ENCODE measurements around the gene S100A9. TPM values are rescaled to one million over a fixed set of nuclear protein-coding genes. Genes with fewer than 3 reads are reported as not detected.

S100A9 gene
- total RNA-seq, 1 experiment from 2014 or later = 0.44 TPM

DNA sequence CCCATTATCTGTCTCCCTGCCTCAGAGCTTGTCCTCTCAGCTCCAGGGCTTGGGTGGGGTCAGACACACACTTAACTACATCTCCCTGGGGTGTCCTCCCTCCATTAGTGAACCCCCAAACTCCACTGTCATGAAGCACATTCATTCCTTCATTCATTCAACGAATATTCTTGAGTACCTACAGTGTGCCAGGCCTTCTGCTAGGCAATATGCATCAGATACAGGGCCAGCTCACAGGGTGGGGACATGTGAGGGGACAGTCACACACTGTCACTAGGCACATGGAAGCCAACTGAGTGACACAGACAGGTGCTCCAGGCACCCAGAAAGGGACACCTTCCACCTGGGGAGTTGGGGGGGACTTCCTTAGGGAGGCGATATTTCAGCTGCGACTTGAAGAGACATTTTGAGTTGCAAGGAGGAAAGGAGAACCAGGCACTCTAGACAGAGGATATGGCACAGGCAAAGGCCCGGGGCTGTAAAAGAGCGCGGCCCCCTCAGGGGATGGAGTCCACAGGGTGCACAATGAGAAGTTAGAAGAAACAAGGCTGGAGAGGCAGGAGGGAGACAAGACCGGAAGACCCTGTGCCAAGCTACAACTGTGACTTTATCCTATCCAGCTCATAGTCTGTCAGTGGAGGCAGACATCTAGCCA, 41.9 kb downstream of the S100A9 start:
- Histone ChIP-seq H3K27me3 (ENCODE audit: control insufficient read depth, insufficient read depth, low read length) (peaks cover 18% of the 10 kb centered on the region), H3K36me3 (ENCODE audit: control insufficient read depth, insufficient read depth, low read length) (no peaks in the 10 kb centered on the region), H3K4me1 (ENCODE audit: control insufficient read depth, insufficient read depth, low read length) (no peaks in the 10 kb centered on the region), H3K4me3 (ENCODE audit: low read depth in 2 of 2, low read length in 2 of 2) (no peak overlapping the region), H3K27ac (ENCODE audit: low read length) (no peak overlapping the region), H3K9me3 (ENCODE audit: control insufficient read depth, insufficient read depth, low read depth, low read length) (no peaks in the 10 kb centered on the region)
- intact Hi-C loops (cut with micrococcal nuclease; ENCODE audit: unreplicated experiment) (loop anchor here (10.0 kb wide), 1 partner anchor 95 kb away; no protein-coding TSS in a partner anchor), in situ Hi-C loops (cut with HindIII; ENCODE audit: low pct_unique_long_range_greater_than_20kb, low sequenced_read_pairs) (no loop called here)
- BruUV-seq (replicated peaks) = no TSS peak
- TF ChIP-seq CTCF (IDR thresholded peaks at IDR 0.05) (no peak), SIN3A (IDR thresholded peaks at IDR 0.05; ENCODE audit: borderline replicate concordance, insufficient read depth, low read depth, low read length) (no peak), POLR2AphosphoS5 (IDR thresholded peaks at IDR 0.05; ENCODE audit: low read depth, low read length) (no peak), TCF7L2 (IDR thresholded peaks at IDR 0.05; ENCODE audit: low read depth, low read length) (no peak)
- TF ChIP-seq, protein P1, sequence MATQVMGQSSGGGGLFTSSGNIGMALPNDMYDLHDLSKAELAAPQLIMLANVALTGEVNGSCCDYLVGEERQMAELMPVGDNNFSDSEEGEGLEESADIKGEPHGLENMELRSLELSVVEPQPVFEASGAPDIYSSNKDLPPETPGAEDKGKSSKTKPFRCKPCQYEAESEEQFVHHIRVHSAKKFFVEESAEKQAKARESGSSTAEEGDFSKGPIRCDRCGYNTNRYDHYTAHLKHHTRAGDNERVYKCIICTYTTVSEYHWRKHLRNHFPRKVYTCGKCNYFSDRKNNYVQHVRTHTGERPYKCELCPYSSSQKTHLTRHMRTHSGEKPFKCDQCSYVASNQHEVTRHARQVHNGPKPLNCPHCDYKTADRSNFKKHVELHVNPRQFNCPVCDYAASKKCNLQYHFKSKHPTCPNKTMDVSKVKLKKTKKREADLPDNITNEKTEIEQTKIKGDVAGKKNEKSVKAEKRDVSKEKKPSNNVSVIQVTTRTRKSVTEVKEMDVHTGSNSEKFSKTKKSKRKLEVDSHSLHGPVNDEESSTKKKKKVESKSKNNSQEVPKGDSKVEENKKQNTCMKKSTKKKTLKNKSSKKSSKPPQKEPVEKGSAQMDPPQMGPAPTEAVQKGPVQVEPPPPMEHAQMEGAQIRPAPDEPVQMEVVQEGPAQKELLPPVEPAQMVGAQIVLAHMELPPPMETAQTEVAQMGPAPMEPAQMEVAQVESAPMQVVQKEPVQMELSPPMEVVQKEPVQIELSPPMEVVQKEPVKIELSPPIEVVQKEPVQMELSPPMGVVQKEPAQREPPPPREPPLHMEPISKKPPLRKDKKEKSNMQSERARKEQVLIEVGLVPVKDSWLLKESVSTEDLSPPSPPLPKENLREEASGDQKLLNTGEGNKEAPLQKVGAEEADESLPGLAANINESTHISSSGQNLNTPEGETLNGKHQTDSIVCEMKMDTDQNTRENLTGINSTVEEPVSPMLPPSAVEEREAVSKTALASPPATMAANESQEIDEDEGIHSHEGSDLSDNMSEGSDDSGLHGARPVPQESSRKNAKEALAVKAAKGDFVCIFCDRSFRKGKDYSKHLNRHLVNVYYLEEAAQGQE (IDR thresholded peaks at IDR 0.05; ENCODE audit: insufficient read depth in 1 of 2, low read depth in 2 of 2, low read length in 1 of 2) = no peak
- POLR2A ChIA-PET = no interaction called here
- CTCF ChIA-PET = interaction anchor here (1.3 kb wide), 1 partner anchor 96 kb away, joined by 4 read pairs; no protein-coding TSS in a partner anchor
- no peak for DNase-seq (ENCODE audit: low read depth, low spot score)
- ATAC-seq = no peak

- CTCF ChIA-PET = interaction anchor here (1.3 kb wide), 1 partner anchor 95 kb away, joined by 4 read pairs; no protein-coding TSS in a partner anchor
- Histone ChIP-seq H3K4me3 (ENCODE audit: low read depth in 2 of 2, low read length in 2 of 2) (no peak overlapping the region), H3K4me1 (ENCODE audit: control insufficient read depth, insufficient read depth, low read length) (no peaks in the 10 kb centered on the region), H3K27ac (ENCODE audit: low read length) (no peak overlapping the region), H3K27me3 (ENCODE audit: control insufficient read depth, insufficient read depth, low read length) (peaks cover 18% of the 10 kb centered on the region), H3K9me3 (ENCODE audit: control insufficient read depth, insufficient read depth, low read depth, low read length) (no peaks in the 10 kb centered on the region), H3K36me3 (ENCODE audit: control insufficient read depth, insufficient read depth, low read length) (no peaks in the 10 kb centered on the region)
- in situ Hi-C loops (cut with HindIII; ENCODE audit: low pct_unique_long_range_greater_than_20kb, low sequenced_read_pairs) = no loop called here
- intact Hi-C loops (cut with micrococcal nuclease; ENCODE audit: unreplicated experiment) = loop anchor here (10.0 kb wide), 1 partner anchor 95 kb away; no protein-coding TSS in a partner anchor
- BruUV-seq (replicated peaks) = no TSS peak
- ATAC-seq (0 out of 2 replicates have a peak, but pooled peaks have one; percentile 56), DNase-seq (ENCODE audit: low read depth, low spot score) (no peak)
- TF ChIP-seq TCF7L2 (IDR thresholded peaks at IDR 0.05; ENCODE audit: low read depth, low read length) = no peak
- no peak for TF ChIP-seq SIN3A (IDR thresholded peaks at IDR 0.05; ENCODE audit: borderline replicate concordance, insufficient read depth, low read depth, low read length)
- TF ChIP-seq, protein P1 (IDR thresholded peaks at IDR 0.05; ENCODE audit: insufficient read depth in 1 of 2, low read depth in 2 of 2, low read length in 1 of 2) = no peak
- TF ChIP-seq POLR2AphosphoS5 (IDR thresholded peaks at IDR 0.05; ENCODE audit: low read depth, low read length) = no peak
- no peak for TF ChIP-seq CTCF (IDR thresholded peaks at IDR 0.05)
- POLR2A ChIA-PET = no interaction called here
Measured at GRCh38 chr1:153400244-153400643, 42.6 kb downstream of the S100A9 start.

Measured in Panc1 (cell line).